ENCODE results near the gene GUK1. TPM values are rescaled to one million over a fixed set of nuclear protein-coding genes. Genes with fewer than 3 reads are reported as not detected.

GUK1 gene
- total RNA-seq, 1 experiment from 2014 or later: 996 TPM

DNA sequence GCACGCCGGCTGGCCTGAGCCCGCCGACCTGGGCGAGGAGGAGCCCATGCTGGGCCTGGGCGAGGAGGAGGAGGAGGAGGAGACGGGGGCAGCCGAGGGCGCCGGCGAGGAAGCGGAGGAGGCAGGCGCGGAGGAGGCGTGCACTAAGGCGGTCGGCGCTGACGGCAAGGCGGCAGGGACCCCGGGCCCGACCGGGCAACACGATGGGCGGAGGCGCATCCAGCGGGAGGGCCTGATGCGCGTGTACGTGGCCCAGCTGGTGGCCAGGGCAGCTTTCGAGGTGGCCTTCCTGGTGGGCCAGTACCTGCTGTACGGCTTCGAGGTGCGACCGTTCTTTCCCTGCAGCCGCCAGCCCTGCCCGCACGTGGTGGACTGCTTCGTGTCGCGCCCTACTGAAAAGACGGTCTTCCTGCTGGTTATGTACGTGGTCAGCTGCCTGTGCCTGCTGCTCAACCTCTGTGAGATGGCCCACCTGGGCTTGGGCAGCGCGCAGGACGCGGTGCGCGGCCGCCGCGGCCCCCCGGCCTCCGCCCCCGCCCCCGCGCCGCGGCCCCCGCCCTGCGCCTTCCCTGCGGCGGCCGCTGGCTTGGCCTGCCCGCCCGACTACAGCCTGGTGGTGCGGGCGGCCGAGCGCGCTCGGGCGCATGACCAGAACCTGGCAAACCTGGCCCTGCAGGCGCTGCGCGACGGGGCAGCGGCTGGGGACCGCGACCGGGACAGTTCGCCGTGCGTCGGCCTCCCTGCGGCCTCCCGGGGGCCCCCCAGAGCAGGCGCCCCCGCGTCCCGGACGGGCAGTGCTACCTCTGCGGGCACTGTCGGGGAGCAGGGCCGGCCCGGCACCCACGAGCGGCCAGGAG lies 18.3 kb downstream of the GUK1 start:
- TF ChIP-seq, protein P1, sequence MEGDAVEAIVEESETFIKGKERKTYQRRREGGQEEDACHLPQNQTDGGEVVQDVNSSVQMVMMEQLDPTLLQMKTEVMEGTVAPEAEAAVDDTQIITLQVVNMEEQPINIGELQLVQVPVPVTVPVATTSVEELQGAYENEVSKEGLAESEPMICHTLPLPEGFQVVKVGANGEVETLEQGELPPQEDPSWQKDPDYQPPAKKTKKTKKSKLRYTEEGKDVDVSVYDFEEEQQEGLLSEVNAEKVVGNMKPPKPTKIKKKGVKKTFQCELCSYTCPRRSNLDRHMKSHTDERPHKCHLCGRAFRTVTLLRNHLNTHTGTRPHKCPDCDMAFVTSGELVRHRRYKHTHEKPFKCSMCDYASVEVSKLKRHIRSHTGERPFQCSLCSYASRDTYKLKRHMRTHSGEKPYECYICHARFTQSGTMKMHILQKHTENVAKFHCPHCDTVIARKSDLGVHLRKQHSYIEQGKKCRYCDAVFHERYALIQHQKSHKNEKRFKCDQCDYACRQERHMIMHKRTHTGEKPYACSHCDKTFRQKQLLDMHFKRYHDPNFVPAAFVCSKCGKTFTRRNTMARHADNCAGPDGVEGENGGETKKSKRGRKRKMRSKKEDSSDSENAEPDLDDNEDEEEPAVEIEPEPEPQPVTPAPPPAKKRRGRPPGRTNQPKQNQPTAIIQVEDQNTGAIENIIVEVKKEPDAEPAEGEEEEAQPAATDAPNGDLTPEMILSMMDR (conservative IDR thresholded peaks at IDR 0.05; ENCODE audit: low read depth, low read length): no peak
- ChIA-PET CTCF (no interaction called here), POLR2A (ENCODE audit: unreplicated experiment) (no interaction called here)

DNA sequence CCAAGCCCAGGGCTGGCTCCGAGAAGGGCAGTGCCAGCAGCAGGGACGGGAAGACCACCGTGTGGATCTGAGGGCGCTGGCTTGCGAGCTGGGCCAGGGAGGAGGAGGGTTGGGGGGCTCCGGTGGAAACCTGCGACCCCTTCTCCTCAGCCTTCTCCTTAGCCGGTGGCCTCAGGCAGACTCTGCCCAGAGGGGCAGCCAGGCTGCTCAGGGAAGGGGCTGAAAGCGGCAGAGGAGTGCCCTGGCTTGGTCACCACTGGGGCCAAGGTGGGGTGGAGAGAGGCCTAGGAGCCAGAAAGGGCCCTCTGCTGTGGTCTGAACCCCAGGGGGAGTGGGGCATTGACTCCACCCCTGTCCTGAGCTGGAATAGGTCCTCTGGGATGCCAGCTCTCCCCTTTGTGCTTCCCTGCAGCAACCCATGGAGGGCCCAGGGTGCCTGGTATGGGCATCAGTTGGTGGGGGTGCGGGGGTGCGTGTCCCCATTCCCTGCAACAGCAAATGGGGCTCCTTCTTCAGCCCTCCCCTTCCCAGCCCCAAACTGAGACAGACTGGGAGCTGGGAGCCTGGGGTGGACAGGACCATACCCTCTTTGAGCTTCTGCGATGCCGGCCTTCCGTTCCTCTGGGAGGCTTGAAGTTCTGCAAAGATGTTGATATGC lies 19.1 kb downstream of the GUK1 start:
- Histone ChIP-seq H3K27ac (ENCODE audit: low read length) (no peak overlapping the region), H3K4me3 (ENCODE audit: low read length) (no peak overlapping the region), H3F3A (ENCODE audit: low read length, unreplicated experiment) (no peaks in the 10 kb centered on the region), H3K27me3 (ENCODE audit: low read length) (no peaks in the 10 kb centered on the region), H2AFZ (ENCODE audit: low read length) (no peak overlapping the region), H3K4me1 (ENCODE audit: insufficient read depth, low read length) (no peaks in the 10 kb centered on the region), H4K20me1 (ENCODE audit: low read length) (no peaks in the 10 kb centered on the region), H3K36me3 (ENCODE audit: low read depth, low read length) (no peaks in the 10 kb centered on the region), H3K9me2 (replicated peaks; ENCODE audit: low read length) (no peaks in the 10 kb centered on the region), H3K4me2 (ENCODE audit: low read length) (no peak overlapping the region), H3K79me2 (ENCODE audit: low read length) (no peaks in the 10 kb centered on the region), H3K9me3 (ENCODE audit: low read length) (no peaks in the 10 kb centered on the region), H3K9ac (ENCODE audit: low read length) (no peak overlapping the region)
- intact Hi-C loops (cut with micrococcal nuclease): no loop called here
- TF ChIP-seq EZH2 (IDR thresholded peaks at IDR 0.05; ENCODE audit: low read length, unreplicated experiment) (no peak), EZH2phosphoT487 (IDR thresholded peaks at IDR 0.05; ENCODE audit: borderline replicate concordance, low read length) (no peak)
- TF ChIP-seq, protein P1 (conservative IDR thresholded peaks at IDR 0.05; ENCODE audit: low read depth, low read length): no peak
- no TSS peak for BruUV-seq (replicated peaks)
- DNase-seq (no peak), ATAC-seq (no peak)
- ChIA-PET CTCF (no interaction called here), POLR2A (ENCODE audit: unreplicated experiment) (no interaction called here)

More for the DNA sequence above, 18.3 kb downstream of the GUK1 start:
- H3F3A ChIP-seq (ENCODE audit: low read length, unreplicated experiment): no peaks in the 10 kb centered on the region
- no peak overlapping the region for H3K4me2 ChIP-seq (ENCODE audit: low read length)
- H3K4me1 ChIP-seq (ENCODE audit: insufficient read depth, low read length): no peaks in the 10 kb centered on the region
- no peaks in the 10 kb centered on the region for H3K79me2 ChIP-seq (ENCODE audit: low read length)
- no peak for ATAC-seq
- no peaks in the 10 kb centered on the region for H3K9me3 ChIP-seq (ENCODE audit: low read length)
- H3K4me3 ChIP-seq (ENCODE audit: low read length): no peak overlapping the region
- H3K27me3 ChIP-seq (ENCODE audit: low read length): no peaks in the 10 kb centered on the region
- H3K9ac ChIP-seq (ENCODE audit: low read length): no peak overlapping the region
- no peak overlapping the region for H3K27ac ChIP-seq (ENCODE audit: low read length)
- no peak for DNase-seq
- no TSS peak for BruUV-seq (replicated peaks)
- intact Hi-C loops (cut with micrococcal nuclease): no loop called here
- no peaks in the 10 kb centered on the region for H3K9me2 ChIP-seq (replicated peaks; ENCODE audit: low read length)
- H4K20me1 ChIP-seq (ENCODE audit: low read length): no peaks in the 10 kb centered on the region
- no peaks in the 10 kb centered on the region for H3K36me3 ChIP-seq (ENCODE audit: low read depth, low read length)
- no peak overlapping the region for H2AFZ ChIP-seq (ENCODE audit: low read length)

DNA sequence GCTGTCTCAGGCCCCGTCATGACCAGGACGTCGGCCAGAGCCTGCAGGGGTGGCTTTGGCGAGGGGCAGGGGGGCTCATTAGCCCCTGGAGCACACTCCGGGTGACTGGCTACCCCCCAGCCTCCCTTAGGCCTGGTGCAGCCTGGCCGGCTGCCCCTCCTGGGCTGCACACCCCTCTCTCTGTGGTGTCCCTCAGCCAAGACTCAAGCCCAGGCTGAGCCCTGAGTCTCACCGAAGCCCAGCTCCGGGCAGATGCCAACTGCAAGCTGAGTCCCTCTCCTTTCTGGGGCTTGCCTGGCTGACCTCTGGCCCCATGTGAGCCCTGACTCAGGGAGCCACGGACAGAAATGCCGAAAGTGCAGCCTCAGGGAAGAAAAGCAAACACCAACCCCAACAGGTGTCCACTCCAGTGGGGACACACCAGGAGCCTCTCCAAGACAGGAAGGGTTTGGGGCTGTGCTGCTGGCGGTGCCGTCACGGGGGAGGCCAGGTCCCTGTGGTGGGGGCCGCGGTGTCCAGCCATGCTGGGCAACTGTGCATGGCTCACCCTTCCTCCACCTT lies 20.2 kb downstream of the GUK1 start:
- CTCF ChIA-PET: no interaction called here
- Histone ChIP-seq H3K27ac (ENCODE audit: low read length) (no peak overlapping the region), H2AFZ (ENCODE audit: low read length) (no peak overlapping the region), H3K9me3 (ENCODE audit: low read length) (no peaks in the 10 kb centered on the region), H4K20me1 (ENCODE audit: low read length) (no peaks in the 10 kb centered on the region), H3K9ac (ENCODE audit: low read length) (no peak overlapping the region), H3K27me3 (ENCODE audit: low read length) (no peaks in the 10 kb centered on the region), H3K36me3 (ENCODE audit: low read depth, low read length) (no peaks in the 10 kb centered on the region), H3K4me2 (ENCODE audit: low read length) (no peak overlapping the region), H3F3A (ENCODE audit: low read length, unreplicated experiment) (no peaks in the 10 kb centered on the region), H3K4me1 (ENCODE audit: insufficient read depth, low read length) (peaks cover 8% of the 10 kb centered on the region; the same call in 1 of the 2 replicates), H3K4me3 (ENCODE audit: low read length) (no peak overlapping the region), H3K9me2 (replicated peaks; ENCODE audit: low read length) (no peaks in the 10 kb centered on the region), H3K79me2 (ENCODE audit: low read length) (no peaks in the 10 kb centered on the region)
- no peak for TF ChIP-seq EZH2phosphoT487 (IDR thresholded peaks at IDR 0.05; ENCODE audit: borderline replicate concordance, low read length)
- intact Hi-C loops (cut with micrococcal nuclease): loop anchor here (10.0 kb wide), 1 partner anchor 375 kb away; no protein-coding TSS in a partner anchor
- POLR2A ChIA-PET (ENCODE audit: unreplicated experiment): no interaction called here
- DNase-seq (no peak), ATAC-seq (no peak)
- no TSS peak for BruUV-seq (replicated peaks)

Measured in PC-3 (cell line).